Kidney epithelial cell (primary cell): Measurements from ENCODE around the gene LRRC31. TPM values are rescaled to one million over a fixed set of nuclear protein-coding genes. Genes with fewer than 3 reads are reported as not detected.

Experiments
- DNase-seq: peaks from one replicate; pipeline ENCODE4 v3.0.0-alpha.2; 2010; ENCODE audit warnings: low read depth
- H3K27me3 ChIP-seq: 2 replicates; pipeline ENCODE4 v1.6.0; 2011; ENCODE audit warnings: low read length; ENCODE audit not compliant: control insufficient read depth, insufficient read depth
- H3K36me3 ChIP-seq: 2 replicates; pipeline ENCODE4 v1.5.1; 2011; ENCODE audit warnings: low read length; ENCODE audit not compliant: control insufficient read depth, insufficient read depth
- H3K4me3 ChIP-seq: 2 replicates; pipeline ENCODE4 v1.5.1; 2011; ENCODE audit warnings: low read depth, mild to moderate bottlenecking, control low read depth, low read length
- total RNA-seq: library from RNA; depleted of rRNA; stranded (reverse); fragments of >200 nt; gene quantifications from 2 replicates; pipeline ENCODE4 v1.2.3, GENCODE V29; 2015
- TF ChIP-seq, protein P1 (sequence below): IDR thresholded peaks from 2 replicates; pipeline ENCODE4 v1.5.1; 2011; ENCODE audit warnings: mild to moderate bottlenecking, moderate library complexity, low read length, control low read depth, inconsistent platforms; ENCODE audit not compliant: insufficient read depth, poor library complexity, severe bottlenecking

The LRRC31 gene
- total RNA-seq, 1 donor from 2014 or later: not detected

DNA sequence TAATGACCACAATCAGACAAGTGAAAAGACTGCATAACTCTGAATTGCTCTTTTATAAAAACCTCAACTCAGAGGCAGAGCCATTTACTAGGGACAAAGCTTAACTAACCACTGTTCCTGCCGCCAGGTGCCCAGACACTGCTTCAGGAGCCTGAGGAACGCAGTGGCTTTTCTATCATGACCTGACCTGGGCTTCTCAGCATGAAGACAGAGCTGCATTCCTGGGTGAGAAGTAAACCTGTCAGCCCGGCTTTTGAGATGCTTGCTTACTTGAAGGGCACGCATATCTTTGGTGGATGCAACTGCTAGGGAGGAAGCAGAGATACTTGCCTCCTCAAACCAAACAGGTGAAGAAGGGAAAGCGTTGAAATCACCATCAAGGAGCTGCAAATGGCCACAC lies 7.9 kb downstream of the LRRC31 start:
- Histone ChIP-seq H3K4me3 (no peak overlapping the region), H3K27me3 (no peaks in the 10 kb centered on the region), H3K36me3 (no peaks in the 10 kb centered on the region)
- no peak for DNase-seq
- TF ChIP-seq, protein P1, sequence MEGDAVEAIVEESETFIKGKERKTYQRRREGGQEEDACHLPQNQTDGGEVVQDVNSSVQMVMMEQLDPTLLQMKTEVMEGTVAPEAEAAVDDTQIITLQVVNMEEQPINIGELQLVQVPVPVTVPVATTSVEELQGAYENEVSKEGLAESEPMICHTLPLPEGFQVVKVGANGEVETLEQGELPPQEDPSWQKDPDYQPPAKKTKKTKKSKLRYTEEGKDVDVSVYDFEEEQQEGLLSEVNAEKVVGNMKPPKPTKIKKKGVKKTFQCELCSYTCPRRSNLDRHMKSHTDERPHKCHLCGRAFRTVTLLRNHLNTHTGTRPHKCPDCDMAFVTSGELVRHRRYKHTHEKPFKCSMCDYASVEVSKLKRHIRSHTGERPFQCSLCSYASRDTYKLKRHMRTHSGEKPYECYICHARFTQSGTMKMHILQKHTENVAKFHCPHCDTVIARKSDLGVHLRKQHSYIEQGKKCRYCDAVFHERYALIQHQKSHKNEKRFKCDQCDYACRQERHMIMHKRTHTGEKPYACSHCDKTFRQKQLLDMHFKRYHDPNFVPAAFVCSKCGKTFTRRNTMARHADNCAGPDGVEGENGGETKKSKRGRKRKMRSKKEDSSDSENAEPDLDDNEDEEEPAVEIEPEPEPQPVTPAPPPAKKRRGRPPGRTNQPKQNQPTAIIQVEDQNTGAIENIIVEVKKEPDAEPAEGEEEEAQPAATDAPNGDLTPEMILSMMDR: no peak

DNA sequence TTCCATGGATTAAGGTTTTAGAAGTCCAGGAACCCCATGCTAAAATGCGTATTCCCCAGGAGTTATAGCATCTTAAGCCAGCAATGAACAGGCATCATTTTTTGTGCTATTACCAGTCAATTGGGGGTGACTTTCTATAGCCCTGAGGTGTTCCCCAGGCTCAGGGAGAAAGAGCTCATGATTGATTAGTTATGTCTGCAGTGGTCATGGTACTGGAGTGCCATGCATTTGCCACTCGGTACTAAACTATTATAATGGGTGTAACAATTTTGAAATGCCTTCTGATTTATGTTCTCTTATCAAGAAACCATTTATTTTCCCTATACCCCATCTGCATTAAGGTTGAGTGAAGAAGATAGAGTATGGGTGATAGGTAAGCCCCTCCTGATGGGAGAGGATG lies 11.9 kb downstream of the LRRC31 start:
- no peaks in the 10 kb centered on the region for H3K27me3 ChIP-seq

DNA sequence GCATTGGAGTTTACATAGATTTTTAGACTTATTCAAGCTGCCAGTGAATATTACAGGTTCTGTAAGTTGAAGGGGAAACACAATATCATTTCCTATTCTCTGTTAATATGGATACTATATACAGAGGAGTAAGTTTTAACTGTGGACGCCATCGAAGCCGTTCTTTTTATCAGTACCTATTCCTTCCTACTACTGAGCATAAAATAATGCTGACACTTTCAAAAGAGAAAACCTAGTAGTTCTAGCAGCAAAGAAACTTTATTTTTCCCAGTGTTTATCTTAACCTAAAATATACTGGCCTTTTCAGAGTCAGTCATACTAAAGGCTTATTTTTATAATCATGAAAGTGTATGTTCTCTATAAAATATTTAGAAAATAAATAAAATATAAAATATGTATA lies 14.2 kb downstream of the LRRC31 start:
- DNase-seq: no peak
- Histone ChIP-seq H3K4me3 (no peak overlapping the region), H3K27me3 (no peaks in the 10 kb centered on the region), H3K36me3 (no peaks in the 10 kb centered on the region)
- TF ChIP-seq, protein P1: no peak

More for the DNA sequence above, 11.9 kb downstream of the LRRC31 start:
- TF ChIP-seq, protein P1: no peak
- Histone ChIP-seq H3K36me3 (no peaks in the 10 kb centered on the region), H3K4me3 (no peak overlapping the region)
- no peak for DNase-seq

- H3K4me3 ChIP-seq: no peak overlapping the region
- TF ChIP-seq, protein P1: no peak
Measured at GRCh38 chr3:169850618-169851017, 19.1 kb downstream of the LRRC31 start.

GRCh38 chr3:169848741-169849140 lies 21.0 kb downstream of the LRRC31 start:
- TF ChIP-seq, protein P1: no peak
- Histone ChIP-seq H3K27me3 (no peaks in the 10 kb centered on the region), H3K36me3 (no peaks in the 10 kb centered on the region), H3K4me3 (no peak overlapping the region)
- no peak for DNase-seq

More at GRCh38 chr3:169850618-169851017, 19.1 kb downstream of the LRRC31 start:
- DNase-seq: no peak
- Histone ChIP-seq H3K27me3 (no peaks in the 10 kb centered on the region), H3K36me3 (no peaks in the 10 kb centered on the region)

- Histone ChIP-seq H3K27me3 (no peaks in the 10 kb centered on the region), H3K4me3 (no peak overlapping the region), H3K36me3 (no peaks in the 10 kb centered on the region)
- TF ChIP-seq, protein P1: no peak
- no peak for DNase-seq
Measured at GRCh38 chr3:169847896-169848295, 21.8 kb downstream of the LRRC31 start.
